ENCODE results near the gene KCNJ6.
"Not testable (repeated sequence)": the region's sequence is repeated elsewhere in the genome, so short reads cannot be mapped to it uniquely, and the experiment has no call there.

KCNJ6 gene

GRCh38 chr21:37669249-37669648 is 247.0 kb downstream of the KCNJ6 start:
- no peak for TF ChIP-seq CTCF (IDR thresholded peaks at IDR 0.05; ENCODE audit: low read depth, low read length, missing control alignments)
- H3K36me3 ChIP-seq (replicated peaks), result no peaks in the 10 kb centered on the region
- in situ Hi-C loops (cut with HindIII; ENCODE audit: low pct_ligation_motif_present, low sequenced_read_pairs), result no loop called here
- no peak overlapping the region for H3K27ac ChIP-seq
- no peak overlapping the region for H3K4me3 ChIP-seq (ENCODE audit: low read depth, low read length)
- DNase-seq, result no peak
- H3K27me3 ChIP-seq (replicated peaks), result peaks cover 10% of the 10 kb centered on the region

GRCh38 chr21:37668462-37669239 is 247.6 kb downstream of the KCNJ6 start:
- no peak for TF ChIP-seq CTCF (IDR thresholded peaks at IDR 0.05; ENCODE audit: low read depth, low read length, missing control alignments)
- no peak for DNase-seq
- Histone ChIP-seq H3K36me3 (replicated peaks) (no peaks in the 10 kb centered on the region), H3K27me3 (replicated peaks) (peaks cover 4% of the 10 kb centered on the region), H3K4me3 (ENCODE audit: low read depth, low read length) (no peak overlapping the region), H3K27ac (no peak overlapping the region)
- in situ Hi-C loops (cut with HindIII; ENCODE audit: low pct_ligation_motif_present, low sequenced_read_pairs), result no loop called here

- no peak for TF ChIP-seq CTCF (IDR thresholded peaks at IDR 0.05; ENCODE audit: low read depth, low read length, missing control alignments)
- Histone ChIP-seq H3K27me3 (replicated peaks) (no peaks in the 10 kb centered on the region), H3K4me3 (ENCODE audit: low read depth, low read length) (no peak overlapping the region), H3K36me3 (replicated peaks) (no peaks in the 10 kb centered on the region), H3K27ac (no peak overlapping the region)
- DNase-seq, result no peak
- in situ Hi-C loops (cut with HindIII; ENCODE audit: low pct_ligation_motif_present, low sequenced_read_pairs), result no loop called here
Measured at GRCh38 chr21:37667380-37667779, 248.9 kb downstream of the KCNJ6 start.

- H3K27me3 ChIP-seq (replicated peaks), result no peaks in the 10 kb centered on the region
- no peak for TF ChIP-seq CTCF (IDR thresholded peaks at IDR 0.05; ENCODE audit: low read depth, low read length, missing control alignments)
- no peak overlapping the region for H3K27ac ChIP-seq
- no peak for DNase-seq
- H3K36me3 ChIP-seq (replicated peaks), result no peaks in the 10 kb centered on the region
- no peak overlapping the region for H3K4me3 ChIP-seq (ENCODE audit: low read depth, low read length)
- in situ Hi-C loops (cut with HindIII; ENCODE audit: low pct_ligation_motif_present, low sequenced_read_pairs), result no loop called here
Measured at GRCh38 chr21:37665230-37666024, 250.8 kb downstream of the KCNJ6 start.

- H3K4me3 ChIP-seq (ENCODE audit: low read depth, low read length); DNase-seq; H3K27ac ChIP-seq; H3K27me3 ChIP-seq (replicated peaks); in situ Hi-C loops (cut with HindIII; ENCODE audit: low pct_ligation_motif_present, low sequenced_read_pairs); H3K36me3 ChIP-seq (replicated peaks): not testable (repeated sequence)
Measured at GRCh38 chr21:37662227-37662626, 254.0 kb downstream of the KCNJ6 start.

GRCh38 chr21:37660709-37661108 is 255.5 kb downstream of the KCNJ6 start:
- Histone ChIP-seq H3K4me3 (ENCODE audit: low read depth, low read length) (no peak overlapping the region), H3K27ac (no peak overlapping the region), H3K27me3 (replicated peaks) (no peaks in the 10 kb centered on the region), H3K36me3 (replicated peaks) (no peaks in the 10 kb centered on the region)
- DNase-seq, result no peak
- in situ Hi-C loops (cut with HindIII; ENCODE audit: low pct_ligation_motif_present, low sequenced_read_pairs), result no loop called here
- no peak for TF ChIP-seq CTCF (IDR thresholded peaks at IDR 0.05; ENCODE audit: low read depth, low read length, missing control alignments)
